ENCODE measurements around the gene IL25. TPM values are rescaled to one million over a fixed set of nuclear protein-coding genes. Genes with fewer than 3 reads are reported as not detected.
"Not testable (repeated sequence)": the region's sequence is repeated elsewhere in the genome, so short reads cannot be mapped to it uniquely, and the experiment has no call there.

IL25 gene
- total RNA-seq, 1 donor from 2014 or later = not detected

DNA sequence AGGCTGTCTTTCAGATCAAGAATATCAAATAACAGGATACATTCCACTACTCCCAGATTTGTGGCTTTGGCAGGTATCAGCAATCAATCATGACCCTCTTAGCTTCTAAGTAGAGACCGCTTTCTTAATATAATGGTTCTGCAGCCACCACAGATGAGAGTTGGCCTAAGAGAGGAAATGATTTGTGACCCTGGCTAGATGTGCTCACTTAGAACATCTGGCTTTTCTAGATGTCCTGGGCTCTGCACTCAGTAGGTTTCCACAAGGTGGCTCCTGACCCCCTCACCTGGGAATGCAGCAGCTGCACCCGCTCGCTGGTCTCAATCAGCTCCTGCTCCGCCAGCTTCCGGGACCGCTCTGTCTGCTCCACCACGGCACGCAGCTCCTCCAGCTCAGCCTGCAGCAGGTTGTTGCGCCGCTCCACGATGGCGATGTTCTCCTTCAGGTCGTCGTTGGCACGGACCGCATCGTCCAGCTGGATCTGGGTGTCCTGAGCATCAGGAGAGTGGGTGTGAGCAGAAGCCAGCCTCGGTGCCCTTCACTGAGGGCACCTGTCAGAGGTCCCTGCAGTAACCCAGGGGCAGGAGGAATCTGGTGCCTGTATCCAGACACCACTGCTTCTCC, 13.1 kb downstream of the IL25 start:
- Histone ChIP-seq H3K27me3 (no peaks in the 10 kb centered on the region), H3K4me1 (no peaks in the 10 kb centered on the region), H3K27ac (no peak overlapping the region), H3K9me3 (no peaks in the 10 kb centered on the region), H3K36me3 (no peaks in the 10 kb centered on the region), H3K4me3 (no peak overlapping the region)
- DNase-seq (ENCODE audit: low spot score in 2 of 2) = no peak
- TF ChIP-seq, protein P1, sequence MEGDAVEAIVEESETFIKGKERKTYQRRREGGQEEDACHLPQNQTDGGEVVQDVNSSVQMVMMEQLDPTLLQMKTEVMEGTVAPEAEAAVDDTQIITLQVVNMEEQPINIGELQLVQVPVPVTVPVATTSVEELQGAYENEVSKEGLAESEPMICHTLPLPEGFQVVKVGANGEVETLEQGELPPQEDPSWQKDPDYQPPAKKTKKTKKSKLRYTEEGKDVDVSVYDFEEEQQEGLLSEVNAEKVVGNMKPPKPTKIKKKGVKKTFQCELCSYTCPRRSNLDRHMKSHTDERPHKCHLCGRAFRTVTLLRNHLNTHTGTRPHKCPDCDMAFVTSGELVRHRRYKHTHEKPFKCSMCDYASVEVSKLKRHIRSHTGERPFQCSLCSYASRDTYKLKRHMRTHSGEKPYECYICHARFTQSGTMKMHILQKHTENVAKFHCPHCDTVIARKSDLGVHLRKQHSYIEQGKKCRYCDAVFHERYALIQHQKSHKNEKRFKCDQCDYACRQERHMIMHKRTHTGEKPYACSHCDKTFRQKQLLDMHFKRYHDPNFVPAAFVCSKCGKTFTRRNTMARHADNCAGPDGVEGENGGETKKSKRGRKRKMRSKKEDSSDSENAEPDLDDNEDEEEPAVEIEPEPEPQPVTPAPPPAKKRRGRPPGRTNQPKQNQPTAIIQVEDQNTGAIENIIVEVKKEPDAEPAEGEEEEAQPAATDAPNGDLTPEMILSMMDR (IDR thresholded peaks at IDR 0.05) = no peak
- intact Hi-C loops (cut with DNase I) = no loop called here

DNA sequence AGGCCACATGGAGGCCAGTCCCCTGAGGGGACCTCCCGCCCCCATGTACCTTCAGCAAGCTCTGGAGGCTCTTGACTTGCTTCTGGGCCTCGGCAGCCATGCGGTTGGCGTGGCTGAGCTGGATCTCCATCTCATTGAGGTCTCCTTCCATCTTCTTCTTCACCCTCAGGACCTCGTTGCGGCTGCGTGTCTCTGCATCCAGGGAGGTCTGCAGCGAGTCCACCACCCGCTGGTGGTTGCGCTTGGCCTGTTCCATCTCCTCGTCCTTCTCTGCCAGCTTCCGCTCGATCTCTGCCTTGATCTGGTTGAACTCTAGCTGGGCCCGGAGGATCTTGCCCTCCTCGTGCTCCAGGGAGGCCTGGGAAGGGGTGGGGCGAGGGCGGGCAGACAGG, 13.7 kb downstream of the IL25 start:
- H3K27me3 ChIP-seq; H3K4me3 ChIP-seq; H3K27ac ChIP-seq; DNase-seq (ENCODE audit: low spot score in 2 of 2); intact Hi-C loops (cut with DNase I); H3K4me1 ChIP-seq; H3K9me3 ChIP-seq; H3K36me3 ChIP-seq: not testable (repeated sequence)

- DNase-seq (ENCODE audit: low spot score in 2 of 2) = no peak
- H3K27me3 ChIP-seq = no peaks in the 10 kb centered on the region
- H3K36me3 ChIP-seq = no peaks in the 10 kb centered on the region
- no peaks in the 10 kb centered on the region for H3K4me1 ChIP-seq
- H3K9me3 ChIP-seq = no peaks in the 10 kb centered on the region
- intact Hi-C loops (cut with DNase I) = no loop called here
- no peak overlapping the region for H3K27ac ChIP-seq
- H3K4me3 ChIP-seq = no peak overlapping the region
- TF ChIP-seq, protein P1 (IDR thresholded peaks at IDR 0.05) = no peak
These were observed 14.4 kb downstream of the IL25 start for GRCh38 chr14:23386999-23387398.

DNA sequence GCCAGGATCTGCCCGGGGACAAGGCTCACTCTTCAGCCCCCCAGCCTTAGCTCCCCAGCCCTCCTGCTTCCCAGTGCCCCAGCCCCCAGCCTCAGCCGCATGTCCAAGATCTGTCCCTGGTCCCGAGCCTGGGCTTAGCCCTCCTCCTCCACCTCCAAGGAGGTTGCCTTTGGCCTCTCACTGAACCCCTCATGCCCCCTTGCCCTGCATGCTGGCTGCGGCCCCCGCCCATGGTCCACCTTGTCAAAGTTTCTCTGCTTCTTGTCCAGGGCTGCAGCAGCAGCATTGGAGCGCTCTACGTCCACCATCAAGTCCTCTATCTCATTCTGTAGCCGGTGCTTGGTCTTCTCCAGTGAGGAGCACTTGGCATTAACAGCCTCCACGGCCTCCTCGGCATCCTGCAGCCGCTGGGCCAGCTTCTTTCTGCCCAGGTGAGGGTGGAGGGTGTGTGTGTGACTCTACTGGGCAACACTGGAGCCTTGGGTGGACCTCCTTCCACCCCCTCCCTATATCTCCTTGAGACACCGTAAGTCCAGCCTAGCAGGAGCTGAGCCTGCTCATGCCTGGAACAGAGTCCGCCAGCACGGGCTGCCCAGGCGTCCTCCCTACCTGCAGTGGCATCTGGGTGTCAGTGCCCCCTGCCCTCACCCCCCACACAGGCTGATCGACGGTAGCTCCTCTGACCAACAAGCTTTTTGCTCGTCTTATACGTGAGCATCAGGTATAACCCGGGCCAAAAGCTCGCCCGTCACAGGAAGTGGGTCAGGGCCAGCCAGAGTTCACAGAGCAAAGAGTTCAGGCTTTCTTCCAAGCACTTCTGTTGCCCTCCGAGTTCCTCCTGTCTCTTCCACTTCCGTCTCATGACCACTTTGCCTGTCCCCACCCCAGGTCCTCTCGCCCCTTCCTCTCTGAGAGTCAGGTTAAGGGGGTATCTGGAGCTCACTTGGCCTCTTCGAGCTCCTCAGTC, 15.6 kb downstream of the IL25 start:
- TF ChIP-seq, protein P1 (IDR thresholded peaks at IDR 0.05) = no peak
- Histone ChIP-seq H3K4me1 (no peaks in the 10 kb centered on the region), H3K36me3 (no peaks in the 10 kb centered on the region), H3K4me3 (no peak overlapping the region), H3K9me3 (no peaks in the 10 kb centered on the region), H3K27ac (no peak overlapping the region), H3K27me3 (no peaks in the 10 kb centered on the region)
- DNase-seq (ENCODE audit: low spot score in 2 of 2) = no peak
- intact Hi-C loops (cut with DNase I) = no loop called here

- intact Hi-C loops (cut with DNase I) = no loop called here
These were observed 16.4 kb downstream of the IL25 start for GRCh38 chr14:23388996-23389395.

More at GRCh38 chr14:23388996-23389395, 16.4 kb downstream of the IL25 start:
- TF ChIP-seq, protein P1 (IDR thresholded peaks at IDR 0.05) = no peak
- Histone ChIP-seq H3K4me3 (no peak overlapping the region), H3K4me1 (no peaks in the 10 kb centered on the region), H3K36me3 (no peaks in the 10 kb centered on the region), H3K27me3 (no peaks in the 10 kb centered on the region), H3K9me3 (no peaks in the 10 kb centered on the region), H3K27ac (no peak overlapping the region)
- no peak for DNase-seq (ENCODE audit: low spot score in 2 of 2)
